GM12878 (cell line): Measurements from ENCODE around the gene CNNM1. TPM values are rescaled to one million over a fixed set of nuclear protein-coding genes. Genes with fewer than 3 reads are reported as not detected.

Experiments
- ATAC-seq: fragments of 200-7000 bp; cut with Tn5 transposase; 3 replicates; pipeline ENCODE4 v1.9.1; 2020; ENCODE audit warnings: mild to moderate bottlenecking, moderate library complexity
- Bru-seq: library from RNA; stranded (reverse); fragments of 400-500 nt; gene quantifications from one replicate; lab custom pipeline; 2021; lab: Mats Ljungman, UMichigan
- BruChase-seq, 2 experiments: library from RNA; stranded (reverse); fragments of 400-500 nt; gene quantifications; one replicate each; lab custom pipeline; 2021; lab: Mats Ljungman, UMichigan
- BruUV-seq: library from RNA; stranded (reverse); fragments of 400-500 nt; replicated peaks from 2 replicates; lab custom pipeline; 2021; lab: Mats Ljungman, UMichigan
- CTCF ChIA-PET: fragments of 300-600 bp; sonication (Branson Sonifier 250); formaldehyde crosslinking; extraction: SDS; loops from one replicate; lab custom pipeline; 2021; ENCODE audit warnings: inconsistent platforms; lab: Yijun Ruan, JAX
- POLR2A ChIA-PET: fragments of 350-600 bp; formaldehyde crosslinking; extraction: SDS; loops from one replicate; lab custom pipeline; 2021; ENCODE audit warnings: inconsistent platforms; lab: Charles Lee
- RAD21 ChIA-PET: fragments of 300-600 bp; sonication (Branson Sonifier 250); formaldehyde crosslinking; loops from one replicate; lab custom pipeline; 2023; ENCODE audit warnings: antibody characterized with exemption; ENCODE audit not compliant: unreplicated experiment; lab: Charles Lee
- SMC1A ChIA-PET: fragments of 300-600 bp; sonication (Branson Sonifier 250); formaldehyde crosslinking; loops from one replicate; lab custom pipeline; 2023; ENCODE audit not compliant: unreplicated experiment, uncharacterized antibody; lab: Charles Lee
- DNase-seq: peaks from one replicate; pipeline ENCODE4 v3.0.0-alpha.2; 2011; ENCODE audit warnings: low read depth, low spot score
- FAIRE-seq: peaks from 3 replicates; lab custom pipeline; 2011; peaks lifted over from hg19 to GRCh38; lab: Jason Lieb, UNC
- H2AFZ ChIP-seq: 2 replicates; pipeline ENCODE4 v1.6.0; 2011; ENCODE audit warnings: low read depth, low read length, control low read depth; ENCODE audit not compliant: control insufficient read depth
- H3K27ac ChIP-seq: 2 replicates; pipeline ENCODE4 v1.5.1; 2011; ENCODE audit warnings: control low read depth; ENCODE audit not compliant: control insufficient read depth, insufficient read depth
- H3K27me3 ChIP-seq, 2 experiments: replicated peaks in 1 of 2; 2 replicates each; pipeline versions ENCODE4 v1.6.0 to v1.6.1; 2011; ENCODE audit warnings: low read length in 1 of 2; ENCODE audit not compliant: control insufficient read depth in 2 of 2, insufficient read depth in 2 of 2
- H3K36me3 ChIP-seq, 2 experiments: 2 replicates each; pipeline ENCODE4 v1.5.1; 2011; ENCODE audit warnings: low read length in 1 of 2; ENCODE audit not compliant: control insufficient read depth in 2 of 2, insufficient read depth in 2 of 2
- H3K4me1 ChIP-seq: 2 replicates; pipeline ENCODE4 v1.6.1; 2011; ENCODE audit warnings: mild to moderate bottlenecking, low read length, moderate library complexity, mixed read lengths; ENCODE audit not compliant: control insufficient read depth, insufficient read depth
- H3K4me2 ChIP-seq: 2 replicates; pipeline ENCODE4 v1.6.0; 2011; ENCODE audit warnings: control low read depth; ENCODE audit not compliant: control insufficient read depth, insufficient read depth
- H3K4me3 ChIP-seq: fragments of 200-600 bp; sonication (generic); 2 replicates; pipeline ENCODE4 v1.5.1; 2016
- H3K79me2 ChIP-seq: 2 replicates; pipeline ENCODE4 v1.6.0; 2011; ENCODE audit warnings: low read length; ENCODE audit not compliant: control insufficient read depth, insufficient read depth
- H3K9ac ChIP-seq: 2 replicates; pipeline ENCODE4 v1.8.0; 2011; ENCODE audit warnings: low read length, control low read depth, mixed read lengths; ENCODE audit not compliant: control insufficient read depth, insufficient read depth
- H3K9me3 ChIP-seq: replicated peaks from 3 replicates; pipeline ENCODE4 v1.5.1; 2011; ENCODE audit warnings: mild to moderate bottlenecking, low read length; ENCODE audit not compliant: control insufficient read depth, insufficient read depth
- H4K20me1 ChIP-seq: 2 replicates; pipeline ENCODE4 v1.6.0; 2011; ENCODE audit not compliant: control insufficient read depth, insufficient read depth
- ATF7 ChIP-seq: fragments of 450-650 bp; IDR thresholded peaks from 2 replicates; pipeline ENCODE4 v1.6.1; 2016; ENCODE audit warnings: low read depth, mild to moderate bottlenecking
- BCL11A ChIP-seq: IDR thresholded peaks from 2 replicates; pipeline ENCODE4 v1.6.1; 2011; ENCODE audit warnings: low read depth, low read length
- CHD2 ChIP-seq: IDR thresholded peaks from 2 replicates; pipeline ENCODE4 v1.6.1; 2011; ENCODE audit warnings: low read depth, low read length, improper control_type of control experiment, borderline replicate concordance
- NBN ChIP-seq: fragments of 450-650 bp; IDR thresholded peaks from 2 replicates; pipeline ENCODE4 v1.6.1; 2016
- NR2C1 ChIP-seq: fragments of 450-650 bp; IDR thresholded peaks from 2 replicates; pipeline ENCODE4 v1.6.1; 2017; ENCODE audit warnings: antibody characterized with exemption, mild to moderate bottlenecking, moderate library complexity
- RELA ChIP-seq: fragments of 450-650 bp; IDR thresholded peaks from 2 replicates; pipeline ENCODE4 v1.8.0; 2014; ENCODE audit warnings: borderline replicate concordance; ENCODE audit not compliant: partially characterized antibody
- WRNIP1 ChIP-seq: IDR thresholded peaks from 2 replicates; pipeline ENCODE4 v1.6.1; 2011; ENCODE audit warnings: low read depth, low read length, improper control_type of control experiment, borderline replicate concordance
- ZSCAN29 ChIP-seq: fragments of 450-650 bp; IDR thresholded peaks from 2 replicates; pipeline ENCODE4 v1.6.1; 2017; ENCODE audit warnings: mild to moderate bottlenecking, moderate library complexity
- WGBS: methylation state at CpG from one replicate; pipeline ENCODE4 v1.1.6; 2016; ENCODE audit warnings: low lambda C conversion rate; ENCODE audit not compliant: insufficient replicate concordance, insufficient coverage; ENCODE audit errors: missing lambda C conversion rate; 5-methylcytosine and 5-hydroxymethylcytosine counted together
- in situ Hi-C: fragments of 300-500 bp; cut with MboI; formaldehyde crosslinking; loops from 9 replicates; pipeline ENCODE4 v1.14.3; 2018; ENCODE audit warnings: mixed read lengths
- intact Hi-C: fragments of 100-400 bp; cut with micrococcal nuclease; formaldehyde crosslinking; loops from one replicate; pipeline ENCODE4 v1.14.2; 2022; ENCODE audit not compliant: unreplicated experiment
- long read RNA-seq, 2 experiments: library from polyadenylated mRNA; unstranded; transcript quantifications; one replicate each; pipeline ENCODE4 v2.0.0, GENCODE V29; 2019 to 2020
- polyA minus RNA-seq, 3 experiments: library from RNA; depleted of rRNA, polyadenylated mRNA; stranded (reverse); fragments of >200 nt; gene quantifications; 2 replicates each; pipeline ENCODE4 v1.2.3, GENCODE V29; 2011
- polyA plus RNA-seq, 11 experiments: library from polyadenylated mRNA; depleted of rRNA in 4 of 11; unstranded in 6 of 11; stranded (reverse) in 5 of 11; fragments of >200 nt; fragmentation: Nextera tagmentation in 4 of 11; fragmentation: Illumina TruSeq in 1 of 11; extraction: Ambion mirVana in 4 of 11; extraction: Trizol in 1 of 11; gene quantifications; 1 replicate in 1 of 11; 2 replicates in 10 of 11; pipeline versions ENCODE4 v1.2.1 to v1.2.3, GENCODE V29; 2011 to 2016; ENCODE audit warnings: inconsistent platforms in 2 of 11, missing spikeins in 2 of 11, low read depth in 1 of 11
- total RNA-seq, 4 experiments: library from RNA; depleted of rRNA in 3 of 4; stranded (reverse); fragments of >200 nt in 3 of 4; fragmentation: Illumina TruSeq in 1 of 4; extraction: Trizol in 1 of 4; gene quantifications; 2 replicates each; pipeline versions ENCODE4 v1.2.1 to v1.2.3, GENCODE V29; 2013 to 2021
- TF ChIP-seq, protein P1 (sequence below): fragments of 450-650 bp; formaldehyde crosslinking; IDR thresholded peaks from 2 replicates; pipeline ENCODE4 v1.4.0; 2022; ENCODE audit warnings: mild to moderate bottlenecking, moderate library complexity
- TF ChIP-seq, protein P2 (sequence below): fragments of 450-650 bp; IDR thresholded peaks from 2 replicates; pipeline ENCODE4 v1.6.1; 2017; ENCODE audit warnings: mild to moderate bottlenecking, moderate library complexity
- TF ChIP-seq, protein P3 (sequence below): fragments of 450-650 bp; formaldehyde crosslinking; IDR thresholded peaks from 2 replicates; pipeline ENCODE4 v1.4.0; 2020; ENCODE audit warnings: mild to moderate bottlenecking, moderate library complexity

Gene CNNM1
- total RNA-seq (2013; cell fraction: nucleolus; rRNA removed) = not detected in 2 replicates
- total RNA-seq (2014; rRNA removed) (not detected in 2 replicates), total RNA-seq (2014; rRNA removed; fragmentation: Illumina TruSeq; extraction: Trizol) (not detected in 2 replicates), total RNA-seq (2021) (not detected in 2 replicates), polyA plus RNA-seq (2011; rRNA removed) (not detected in 2 replicates), polyA plus RNA-seq (2014; fragmentation: Illumina TruSeq; extraction: Trizol) (0.01 TPM in 1 of 2 replicates, not detected in the other), polyA plus RNA-seq (2014; fragmentation: Nextera tagmentation; extraction: Ambion mirVana) (not detected), polyA plus RNA-seq (2014; rRNA removed) (not detected in 2 replicates), polyA plus RNA-seq (2016; fragmentation: Nextera tagmentation; extraction: Ambion mirVana) (not detected), polyA minus RNA-seq (2011; rRNA and poly(A)+ RNA removed) (not detected in 2 replicates), Bru-seq, nascent RNA (percentile 12 among the genes with signal in this experiment), BruChase-seq, experiment 1, labeled RNA remaining after a 6-hour chase (percentile 10 among the genes with signal in this experiment), BruChase-seq, experiment 2, labeled RNA remaining after a 2-hour chase (percentile 7 among the genes with signal in this experiment)
- polyA plus RNA-seq (2011; ENCODE audit: low read depth) = 0.04 TPM
- not detected in 2 replicates for polyA plus RNA-seq (2011; cell fraction: cytosol; rRNA removed)
- polyA plus RNA-seq (2011; cell fraction: nucleus; rRNA removed) = not detected in 2 replicates
- 0.03 TPM in 1 of 2 replicates, not detected in the other for polyA plus RNA-seq (2012)
- polyA minus RNA-seq (2011; cell fraction: cytosol; rRNA and poly(A)+ RNA removed) = not detected in 2 replicates
- polyA minus RNA-seq (2011; cell fraction: nucleus; rRNA and poly(A)+ RNA removed) = not detected in 2 replicates
- long read RNA-seq, experiment 1 = 0 reads
- long read RNA-seq, experiment 2 = 0 reads

DNA sequence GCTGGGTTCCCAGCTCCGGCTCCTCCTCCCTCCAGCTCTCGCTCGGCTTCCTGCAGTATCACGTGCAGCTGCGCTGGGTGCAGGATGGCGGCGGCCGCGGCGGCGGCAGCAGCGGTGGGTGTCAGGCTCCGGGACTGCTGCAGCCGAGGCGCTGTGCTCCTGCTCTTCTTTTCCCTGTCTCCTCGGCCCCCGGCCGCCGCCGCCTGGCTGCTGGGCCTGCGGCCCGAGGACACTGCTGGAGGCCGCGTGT, at the start of gene CNNM1:
TSS of gene CNNM1 (plus strand) at position 53 of the 250 bp plus-strand sequence. CDS start at position 85, 32 bp downstream.
- Histone ChIP-seq H4K20me1 (no peaks in the 10 kb centered on the region), H2AFZ (no peak within 1 kb of the TSS), H3K4me2 (0 out of 2 replicates have a peak within 1 kb of the TSS, but pooled peaks have one; percentile 3), H3K9ac (no peak within 1 kb of the TSS), H3K9me3 (no peaks in the 10 kb centered on the region; the same call in 2 of the 3 replicates), H3K4me1 (no peaks in the 10 kb centered on the region), H3K27me3 (peaks cover 3 to 11% of the 10 kb centered on the region in 2 experiments), H3K79me2 (no peaks in the 10 kb centered on the region), H3K36me3 (no peaks in the 10 kb centered on the region), H3K4me3 (no peak within 1 kb of the TSS), H3K27ac (no peak within 1 kb of the TSS)
- SMC1A ChIA-PET = no interaction called here
- WGBS = 46% methylated on average over 19 of the region's 24 CpGs
- BruUV-seq = no TSS peak
- RAD21 ChIA-PET = no interaction called here
- ATAC-seq (no peak), DNase-seq (no peak), FAIRE-seq (no peak)
- CTCF ChIA-PET = no interaction called here
- intact Hi-C loops = no loop called here
- POLR2A ChIA-PET = no interaction called here
- in situ Hi-C loops = no loop called here
- TF ChIP-seq, protein P1, sequence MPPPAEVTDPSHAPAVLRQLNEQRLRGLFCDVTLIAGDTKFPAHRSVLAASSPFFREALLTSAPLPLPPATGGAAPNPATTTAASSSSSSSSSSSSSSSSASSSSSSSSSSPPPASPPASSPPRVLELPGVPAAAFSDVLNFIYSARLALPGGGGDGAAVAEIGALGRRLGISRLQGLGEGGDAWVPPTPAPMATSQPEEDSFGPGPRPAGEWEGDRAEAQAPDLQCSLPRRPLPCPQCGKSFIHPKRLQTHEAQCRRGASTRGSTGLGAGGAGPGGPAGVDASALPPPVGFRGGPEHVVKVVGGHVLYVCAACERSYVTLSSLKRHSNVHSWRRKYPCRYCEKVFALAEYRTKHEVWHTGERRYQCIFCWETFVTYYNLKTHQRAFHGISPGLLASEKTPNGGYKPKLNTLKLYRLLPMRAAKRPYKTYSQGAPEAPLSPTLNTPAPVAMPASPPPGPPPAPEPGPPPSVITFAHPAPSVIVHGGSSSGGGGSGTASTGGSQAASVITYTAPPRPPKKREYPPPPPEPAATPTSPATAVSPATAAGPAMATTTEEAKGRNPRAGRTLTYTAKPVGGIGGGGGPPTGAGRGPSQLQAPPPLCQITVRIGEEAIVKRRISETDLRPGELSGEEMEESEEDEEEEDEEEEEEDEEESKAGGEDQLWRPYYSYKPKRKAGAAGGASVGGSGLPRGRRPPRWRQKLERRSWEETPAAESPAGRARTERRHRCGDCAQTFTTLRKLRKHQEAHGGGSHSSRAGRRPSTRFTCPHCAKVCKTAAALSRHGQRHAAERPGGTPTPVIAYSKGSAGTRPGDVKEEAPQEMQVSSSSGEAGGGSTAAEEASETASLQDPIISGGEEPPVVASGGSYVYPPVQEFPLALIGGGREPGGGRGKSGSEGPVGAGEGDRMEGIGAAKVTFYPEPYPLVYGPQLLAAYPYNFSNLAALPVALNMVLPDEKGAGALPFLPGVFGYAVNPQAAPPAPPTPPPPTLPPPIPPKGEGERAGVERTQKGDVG (CRISPR knock-in tag) = no peak
- TF ChIP-seq RELA (no peak), NR2C1 (no peak), ZSCAN29 (no peak), WRNIP1 (no peak), BCL11A (no peak), ATF7 (no peak), NBN (no peak), CHD2 (no peak)
- TF ChIP-seq, protein P2, sequence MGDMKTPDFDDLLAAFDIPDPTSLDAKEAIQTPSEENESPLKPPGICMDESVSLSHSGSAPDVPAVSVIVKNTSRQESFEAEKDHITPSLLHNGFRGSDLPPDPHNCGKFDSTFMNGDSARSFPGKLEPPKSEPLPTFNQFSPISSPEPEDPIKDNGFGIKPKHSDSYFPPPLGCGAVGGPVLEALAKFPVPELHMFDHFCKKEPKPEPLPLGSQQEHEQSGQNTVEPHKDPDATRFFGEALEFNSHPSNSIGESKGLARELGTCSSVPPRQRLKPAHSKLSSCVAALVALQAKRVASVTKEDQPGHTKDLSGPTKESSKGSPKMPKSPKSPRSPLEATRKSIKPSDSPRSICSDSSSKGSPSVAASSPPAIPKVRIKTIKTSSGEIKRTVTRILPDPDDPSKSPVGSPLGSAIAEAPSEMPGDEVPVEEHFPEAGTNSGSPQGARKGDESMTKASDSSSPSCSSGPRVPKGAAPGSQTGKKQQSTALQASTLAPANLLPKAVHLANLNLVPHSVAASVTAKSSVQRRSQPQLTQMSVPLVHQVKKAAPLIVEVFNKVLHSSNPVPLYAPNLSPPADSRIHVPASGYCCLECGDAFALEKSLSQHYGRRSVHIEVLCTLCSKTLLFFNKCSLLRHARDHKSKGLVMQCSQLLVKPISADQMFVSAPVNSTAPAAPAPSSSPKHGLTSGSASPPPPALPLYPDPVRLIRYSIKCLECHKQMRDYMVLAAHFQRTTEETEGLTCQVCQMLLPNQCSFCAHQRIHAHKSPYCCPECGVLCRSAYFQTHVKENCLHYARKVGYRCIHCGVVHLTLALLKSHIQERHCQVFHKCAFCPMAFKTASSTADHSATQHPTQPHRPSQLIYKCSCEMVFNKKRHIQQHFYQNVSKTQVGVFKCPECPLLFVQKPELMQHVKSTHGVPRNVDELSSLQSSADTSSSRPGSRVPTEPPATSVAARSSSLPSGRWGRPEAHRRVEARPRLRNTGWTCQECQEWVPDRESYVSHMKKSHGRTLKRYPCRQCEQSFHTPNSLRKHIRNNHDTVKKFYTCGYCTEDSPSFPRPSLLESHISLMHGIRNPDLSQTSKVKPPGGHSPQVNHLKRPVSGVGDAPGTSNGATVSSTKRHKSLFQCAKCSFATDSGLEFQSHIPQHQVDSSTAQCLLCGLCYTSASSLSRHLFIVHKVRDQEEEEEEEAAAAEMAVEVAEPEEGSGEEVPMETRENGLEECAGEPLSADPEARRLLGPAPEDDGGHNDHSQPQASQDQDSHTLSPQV = no peak
- TF ChIP-seq, protein P3, sequence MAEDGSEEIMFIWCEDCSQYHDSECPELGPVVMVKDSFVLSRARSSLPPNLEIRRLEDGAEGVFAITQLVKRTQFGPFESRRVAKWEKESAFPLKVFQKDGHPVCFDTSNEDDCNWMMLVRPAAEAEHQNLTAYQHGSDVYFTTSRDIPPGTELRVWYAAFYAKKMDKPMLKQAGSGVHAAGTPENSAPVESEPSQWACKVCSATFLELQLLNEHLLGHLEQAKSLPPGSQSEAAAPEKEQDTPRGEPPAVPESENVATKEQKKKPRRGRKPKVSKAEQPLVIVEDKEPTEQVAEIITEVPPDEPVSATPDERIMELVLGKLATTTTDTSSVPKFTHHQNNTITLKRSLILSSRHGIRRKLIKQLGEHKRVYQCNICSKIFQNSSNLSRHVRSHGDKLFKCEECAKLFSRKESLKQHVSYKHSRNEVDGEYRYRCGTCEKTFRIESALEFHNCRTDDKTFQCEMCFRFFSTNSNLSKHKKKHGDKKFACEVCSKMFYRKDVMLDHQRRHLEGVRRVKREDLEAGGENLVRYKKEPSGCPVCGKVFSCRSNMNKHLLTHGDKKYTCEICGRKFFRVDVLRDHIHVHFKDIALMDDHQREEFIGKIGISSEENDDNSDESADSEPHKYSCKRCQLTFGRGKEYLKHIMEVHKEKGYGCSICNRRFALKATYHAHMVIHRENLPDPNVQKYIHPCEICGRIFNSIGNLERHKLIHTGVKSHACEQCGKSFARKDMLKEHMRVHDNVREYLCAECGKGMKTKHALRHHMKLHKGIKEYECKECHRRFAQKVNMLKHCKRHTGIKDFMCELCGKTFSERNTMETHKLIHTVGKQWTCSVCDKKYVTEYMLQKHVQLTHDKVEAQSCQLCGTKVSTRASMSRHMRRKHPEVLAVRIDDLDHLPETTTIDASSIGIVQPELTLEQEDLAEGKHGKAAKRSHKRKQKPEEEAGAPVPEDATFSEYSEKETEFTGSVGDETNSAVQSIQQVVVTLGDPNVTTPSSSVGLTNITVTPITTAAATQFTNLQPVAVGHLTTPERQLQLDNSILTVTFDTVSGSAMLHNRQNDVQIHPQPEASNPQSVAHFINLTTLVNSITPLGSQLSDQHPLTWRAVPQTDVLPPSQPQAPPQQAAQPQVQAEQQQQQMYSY = no peak
